GM12874 (cell line): ENCODE data around the gene DDX47.

Experiments used
- TF ChIP-seq, protein P1 (sequence below): IDR thresholded peaks from 2 replicates; pipeline ENCODE4 v1.5.1; 2011; ENCODE audit warnings: low read depth, mild to moderate bottlenecking, control low read depth, low read length, moderate library complexity; ENCODE audit not compliant: insufficient read depth

DDX47 gene

DNA sequence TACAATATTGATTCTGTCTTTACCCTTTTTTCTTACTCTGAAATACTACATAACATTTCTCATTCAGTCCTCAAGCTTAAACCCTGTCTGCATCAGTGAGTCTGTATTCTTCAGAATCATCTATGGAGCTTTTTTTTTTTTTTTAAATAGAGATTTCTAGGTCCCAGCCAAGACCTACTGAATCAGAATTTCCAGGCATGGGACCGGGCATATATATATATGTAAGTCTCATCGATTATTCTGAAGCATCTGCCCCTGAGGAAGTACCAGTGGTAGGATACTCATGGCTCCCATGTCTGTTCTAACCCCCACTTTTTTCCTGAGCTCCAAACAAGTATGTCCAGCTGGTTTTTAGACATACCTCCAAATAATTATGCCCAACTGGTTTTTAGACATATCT is 6.1 kb downstream of the DDX47 start:
- TF ChIP-seq, protein P1, sequence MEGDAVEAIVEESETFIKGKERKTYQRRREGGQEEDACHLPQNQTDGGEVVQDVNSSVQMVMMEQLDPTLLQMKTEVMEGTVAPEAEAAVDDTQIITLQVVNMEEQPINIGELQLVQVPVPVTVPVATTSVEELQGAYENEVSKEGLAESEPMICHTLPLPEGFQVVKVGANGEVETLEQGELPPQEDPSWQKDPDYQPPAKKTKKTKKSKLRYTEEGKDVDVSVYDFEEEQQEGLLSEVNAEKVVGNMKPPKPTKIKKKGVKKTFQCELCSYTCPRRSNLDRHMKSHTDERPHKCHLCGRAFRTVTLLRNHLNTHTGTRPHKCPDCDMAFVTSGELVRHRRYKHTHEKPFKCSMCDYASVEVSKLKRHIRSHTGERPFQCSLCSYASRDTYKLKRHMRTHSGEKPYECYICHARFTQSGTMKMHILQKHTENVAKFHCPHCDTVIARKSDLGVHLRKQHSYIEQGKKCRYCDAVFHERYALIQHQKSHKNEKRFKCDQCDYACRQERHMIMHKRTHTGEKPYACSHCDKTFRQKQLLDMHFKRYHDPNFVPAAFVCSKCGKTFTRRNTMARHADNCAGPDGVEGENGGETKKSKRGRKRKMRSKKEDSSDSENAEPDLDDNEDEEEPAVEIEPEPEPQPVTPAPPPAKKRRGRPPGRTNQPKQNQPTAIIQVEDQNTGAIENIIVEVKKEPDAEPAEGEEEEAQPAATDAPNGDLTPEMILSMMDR: no peak

GRCh38 chr12:12819752-12820311 is 6.7 kb downstream of the DDX47 start:
- TF ChIP-seq, protein P1: no peak

DNA sequence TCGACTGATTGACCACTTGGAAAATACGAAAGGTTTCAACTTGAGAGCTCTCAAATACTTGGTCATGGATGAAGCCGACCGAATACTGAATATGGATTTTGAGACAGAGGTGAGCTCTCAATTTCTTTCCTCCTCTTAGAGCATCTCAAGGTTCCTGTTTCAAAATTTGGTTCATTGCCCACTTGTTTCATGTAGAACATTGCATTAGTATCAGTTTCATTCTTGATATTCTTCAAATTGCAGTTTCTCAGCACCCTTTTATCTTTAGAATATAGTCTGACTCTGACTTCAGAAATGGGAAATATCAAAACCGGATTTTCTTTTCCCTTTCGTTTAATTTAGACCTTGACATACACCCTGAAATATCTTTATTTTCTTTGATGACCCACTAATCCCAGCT is 8.8 kb downstream of the DDX47 start:
- TF ChIP-seq, protein P1: no peak

- TF ChIP-seq, protein P1: no peak
These were observed 9.7 kb downstream of the DDX47 start for GRCh38 chr12:12822886-12823285.

GRCh38 chr12:12823300-12823699 is 10.2 kb downstream of the DDX47 start:
- TF ChIP-seq, protein P1: no peak

GRCh38 chr12:12823811-12824210 is 10.7 kb downstream of the DDX47 start:
- TF ChIP-seq, protein P1: no peak

GRCh38 chr12:12835378-12836146 is 22.4 kb downstream of the DDX47 start:
- TF ChIP-seq, protein P1: no peak
